ENCODE results near the gene CHIC2. TPM values are rescaled to one million over a fixed set of nuclear protein-coding genes. Genes with fewer than 3 reads are reported as not detected.

The CHIC2 gene
- polyA plus RNA-seq, 1 donor (not counting 4 experiments of a cell fraction or from before 2014, with no cell fraction given) = 21.9 TPM

DNA sequence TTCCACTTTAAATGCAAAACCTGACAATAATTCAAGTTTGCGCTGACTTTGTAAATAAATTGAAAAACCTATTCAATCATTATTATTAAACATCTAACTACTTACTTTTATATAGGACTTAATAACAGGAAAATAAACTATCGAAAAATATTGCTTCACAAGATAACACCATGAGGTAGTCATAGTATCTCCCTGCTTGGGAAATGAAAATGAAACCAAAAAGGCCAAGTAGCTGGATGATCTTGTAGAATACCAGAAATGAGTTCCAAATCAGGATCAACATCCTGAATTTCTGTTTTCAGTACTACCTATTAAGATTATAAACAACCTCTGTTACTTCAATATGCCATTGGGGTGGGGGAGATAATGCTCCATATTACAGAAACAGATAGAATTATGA lies 58.9 kb downstream of the CHIC2 start:
- DNase-seq (ENCODE audit: low read depth, low spot score) = no peak

DNA sequence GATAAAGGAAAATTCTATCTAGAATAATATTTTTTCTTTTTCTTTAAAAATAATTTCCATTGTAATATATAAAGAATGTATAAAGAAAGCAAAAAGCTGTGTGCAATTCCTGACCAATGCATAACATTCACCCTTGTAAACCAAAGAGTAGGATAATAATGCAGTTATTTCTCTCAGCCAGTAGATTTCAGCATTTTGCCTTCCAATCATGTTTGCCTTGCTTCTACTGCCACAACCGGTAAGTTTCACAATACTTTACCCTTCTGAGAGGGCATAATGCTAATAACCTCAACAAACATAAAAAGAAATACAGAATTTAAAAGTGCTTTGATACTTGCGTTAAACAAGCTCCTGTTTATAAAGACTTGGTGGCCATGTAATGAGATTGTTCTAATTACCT lies 59.9 kb downstream of the CHIC2 start:
- FAIRE-seq (no peak), DNase-seq (ENCODE audit: low read depth, low spot score) (no peak)
- Histone ChIP-seq H3K9me3 (ENCODE audit: control insufficient read depth, low read depth, low read length) (no peaks in the 10 kb centered on the region), H3K36me3 (ENCODE audit: control insufficient read depth in 2 of 2, extremely low read depth in 1 of 2, insufficient read depth in 2 of 2, low read length in 2 of 2) (peaks cover 3 to 4% of the 10 kb centered on the region in 2 experiments), H4K20me1 (ENCODE audit: control insufficient read depth, extremely low read depth, insufficient read depth, low read length) (no peaks in the 10 kb centered on the region), H3K9me1 (ENCODE audit: control insufficient read depth, extremely low read depth, insufficient read depth, low read length) (no peaks in the 10 kb centered on the region), H3K27ac (ENCODE audit: control insufficient read depth, insufficient read depth, low read length) (no peak overlapping the region), H2AFZ (ENCODE audit: control insufficient read depth, low read length) (no peak overlapping the region), H3K4me1 (ENCODE audit: control insufficient read depth, extremely low read depth, insufficient read depth, low read length) (no peaks in the 10 kb centered on the region), H3K9ac (ENCODE audit: control insufficient read depth, extremely low read depth, insufficient read depth, low read length) (no peak overlapping the region), H3K4me3 (ENCODE audit: control insufficient read depth in 2 of 3, extremely low read depth in 1 of 3, insufficient read depth in 2 of 3, low read depth in 1 of 3, low read length in 3 of 3) (no peak overlapping the region), H3K79me2 (ENCODE audit: control insufficient read depth, insufficient read depth, low read length) (no peaks in the 10 kb centered on the region), H3K27me3 (ENCODE audit: control insufficient read depth, extremely low read depth, insufficient read depth, low read length) (no peaks in the 10 kb centered on the region), H3K4me2 (ENCODE audit: control insufficient read depth, extremely low read depth, insufficient read depth, low read depth, low read length) (no peak overlapping the region)
- dilution Hi-C loops (cut with MboI; ENCODE audit: extremely low pct_ligation_motif_present, low sequenced_read_pairs) = no loop called here
- TF ChIP-seq, protein P1, sequence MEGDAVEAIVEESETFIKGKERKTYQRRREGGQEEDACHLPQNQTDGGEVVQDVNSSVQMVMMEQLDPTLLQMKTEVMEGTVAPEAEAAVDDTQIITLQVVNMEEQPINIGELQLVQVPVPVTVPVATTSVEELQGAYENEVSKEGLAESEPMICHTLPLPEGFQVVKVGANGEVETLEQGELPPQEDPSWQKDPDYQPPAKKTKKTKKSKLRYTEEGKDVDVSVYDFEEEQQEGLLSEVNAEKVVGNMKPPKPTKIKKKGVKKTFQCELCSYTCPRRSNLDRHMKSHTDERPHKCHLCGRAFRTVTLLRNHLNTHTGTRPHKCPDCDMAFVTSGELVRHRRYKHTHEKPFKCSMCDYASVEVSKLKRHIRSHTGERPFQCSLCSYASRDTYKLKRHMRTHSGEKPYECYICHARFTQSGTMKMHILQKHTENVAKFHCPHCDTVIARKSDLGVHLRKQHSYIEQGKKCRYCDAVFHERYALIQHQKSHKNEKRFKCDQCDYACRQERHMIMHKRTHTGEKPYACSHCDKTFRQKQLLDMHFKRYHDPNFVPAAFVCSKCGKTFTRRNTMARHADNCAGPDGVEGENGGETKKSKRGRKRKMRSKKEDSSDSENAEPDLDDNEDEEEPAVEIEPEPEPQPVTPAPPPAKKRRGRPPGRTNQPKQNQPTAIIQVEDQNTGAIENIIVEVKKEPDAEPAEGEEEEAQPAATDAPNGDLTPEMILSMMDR (optimal IDR thresholded peaks at IDR 0.05 in 1 of 3, IDR thresholded peaks at IDR 0.05 in 1 of 3, conservative IDR thresholded peaks at IDR 0.05 in 1 of 3; ENCODE audit: extremely low read depth in 1 of 3, insufficient read depth in 2 of 3, low read length in 3 of 3) = no peak
- no peak for TF ChIP-seq EZH2 (IDR thresholded peaks at IDR 0.05; ENCODE audit: low read length)

More for the DNA sequence above, 58.9 kb downstream of the CHIC2 start:
- H3K27me3 ChIP-seq (ENCODE audit: control insufficient read depth, extremely low read depth, insufficient read depth, low read length) = no peaks in the 10 kb centered on the region
- peaks cover 3 to 4% of the 10 kb centered on the region in 2 experiments for H3K36me3 ChIP-seq (ENCODE audit: control insufficient read depth in 2 of 2, extremely low read depth in 1 of 2, insufficient read depth in 2 of 2, low read length in 2 of 2)
- no peak overlapping the region for H3K9ac ChIP-seq (ENCODE audit: control insufficient read depth, extremely low read depth, insufficient read depth, low read length)
- no peak for FAIRE-seq
- H3K27ac ChIP-seq (ENCODE audit: control insufficient read depth, insufficient read depth, low read length) = no peak overlapping the region
- no peak overlapping the region for H3K4me2 ChIP-seq (ENCODE audit: control insufficient read depth, extremely low read depth, insufficient read depth, low read depth, low read length)
- no peaks in the 10 kb centered on the region for H3K9me1 ChIP-seq (ENCODE audit: control insufficient read depth, extremely low read depth, insufficient read depth, low read length)
- no peaks in the 10 kb centered on the region for H3K79me2 ChIP-seq (ENCODE audit: control insufficient read depth, insufficient read depth, low read length)
- dilution Hi-C loops (cut with MboI; ENCODE audit: extremely low pct_ligation_motif_present, low sequenced_read_pairs) = no loop called here
- no peak overlapping the region for H2AFZ ChIP-seq (ENCODE audit: control insufficient read depth, low read length)
- no peaks in the 10 kb centered on the region for H4K20me1 ChIP-seq (ENCODE audit: control insufficient read depth, extremely low read depth, insufficient read depth, low read length)
- H3K4me3 ChIP-seq (ENCODE audit: control insufficient read depth in 2 of 3, extremely low read depth in 1 of 3, insufficient read depth in 2 of 3, low read depth in 1 of 3, low read length in 3 of 3) = no peak overlapping the region
- no peaks in the 10 kb centered on the region for H3K4me1 ChIP-seq (ENCODE audit: control insufficient read depth, extremely low read depth, insufficient read depth, low read length)
- no peak for TF ChIP-seq EZH2 (IDR thresholded peaks at IDR 0.05; ENCODE audit: low read length)
- TF ChIP-seq, protein P1 (optimal IDR thresholded peaks at IDR 0.05 in 1 of 3, IDR thresholded peaks at IDR 0.05 in 1 of 3, conservative IDR thresholded peaks at IDR 0.05 in 1 of 3; ENCODE audit: extremely low read depth in 1 of 3, insufficient read depth in 2 of 3, low read length in 3 of 3) = no peak
- H3K9me3 ChIP-seq (ENCODE audit: control insufficient read depth, low read depth, low read length) = no peaks in the 10 kb centered on the region
